Pancreas (tissue), 10 donors: ENCODE measurements around the gene ACP4. TPM values are rescaled to one million over a fixed set of nuclear protein-coding genes. Genes with fewer than 3 reads are reported as not detected.
A peak's percentile ranks its signal among the peaks of the same experiment; 100 is the strongest.
"Not testable (repeated sequence)": the region's sequence is repeated elsewhere in the genome, so short reads cannot be mapped to it uniquely, and the experiment has no call there.

ENCODE experiments used
- ATAC-seq, 4 donors: fragments of 200-7000 bp; cut with Tn5 transposase; one replicate each; pipeline versions ENCODE4 v1.8.0 to v1.9.1; 2020; ENCODE audit warnings: mild to moderate bottlenecking in 4 of 4, moderate library complexity in 4 of 4
- DNase-seq, 6 donors: peaks; one replicate each; pipeline ENCODE4 v3.0.0-alpha.2; 2020
- FAIRE-seq: peaks from 2 replicates; lab custom pipeline; 2012; peaks lifted over from hg19 to GRCh38; lab: Jason Lieb, UNC
- H3K27ac ChIP-seq, 4 donors: fragments of 200-600 bp; sonication (generic); 1 replicate in 3 of 4; 2 replicates in 1 of 4; pipeline versions ENCODE4 v1.5.0 to v1.8.0; 2020
- H3K27me3 ChIP-seq, 4 donors: fragments of 200-600 bp; one replicate each; pipeline ENCODE4 v1.8.0; 2021
- H3K36me3 ChIP-seq, 3 donors: fragments of 200-600 bp; sonication (generic) in 1 of 3; one replicate each; pipeline versions ENCODE4 v1.5.0 to v1.8.0; 2020 to 2021
- H3K4me1 ChIP-seq, 3 donors: fragments of 200-600 bp; one replicate each; pipeline ENCODE4 v1.8.0; 2021
- H3K4me3 ChIP-seq, 4 donors: fragments of 200-600 bp; sonication (generic) in 2 of 4; one replicate each; pipeline versions ENCODE4 v1.5.0 to v1.8.0; 2020 to 2021
- H3K9me3 ChIP-seq, 4 donors: fragments of 200-600 bp; one replicate each; pipeline ENCODE4 v1.8.0; 2021
- WGBS, 2 donors: extraction: QIAGEN DNeasy Blood & Tissue Kit; methylation state at CpG; one replicate each; pipeline ENCODE4 v1.1.7; 2013; 5-methylcytosine and 5-hydroxymethylcytosine counted together
- intact Hi-C, 3 donors: fragments of 100-400 bp; cut with DNase I; formaldehyde crosslinking; loops; one replicate each; pipeline versions ENCODE4 v1.11.1 to v1.14.2; 2022
- polyA plus RNA-seq, 2 donors: library from polyadenylated mRNA; stranded (reverse); fragments of 200-250 nt; gene quantifications; one replicate each; pipeline ENCODE4 v1.2.3, GENCODE V29; 2013
- total RNA-seq, 6 donors: library from RNA; stranded (reverse); fragmentation: NEBNext Ultra II Directional in 4 of 6; extraction: Animal tissue kit (Norgen Biotek cat#: 25700) in 4 of 6; gene quantifications; one replicate each; pipeline versions ENCODE4 v1.2.1 to v1.2.4, GENCODE V29; 2021 to 2023
- TF ChIP-seq, protein P1 (sequence below), 4 donors: fragments of 200-600 bp; sonication (generic) in 3 of 4; IDR thresholded peaks; one replicate each; pipeline versions ENCODE4 v1.5.0 to v1.8.0; 2021; ENCODE audit warnings: antibody characterized with exemption in 4 of 4
- donor health status: healthy with polysubstance abuse.
- donor health status: DM: no; HTN: no; CAD: no; lungs with moderate emphysema.
- donor health status: DM: no; HTN: no; CAD: no.
- donor health status: control.
- donor health status: control.
- donor health status: Bipolar disorder and iron deficiency.
- donor health status: DM: yes; HTN: yes; CAD: no.
- donor health status: DM: no; HTN: no; CAD: no.
- donor health status: DM: no; HTN: no; CAD: no.
- donor health status: DM: yes; HTN: yes; CAD: no.

Gene ACP4
- total and polyA plus RNA-seq, 8 donors = not detected

DNA sequence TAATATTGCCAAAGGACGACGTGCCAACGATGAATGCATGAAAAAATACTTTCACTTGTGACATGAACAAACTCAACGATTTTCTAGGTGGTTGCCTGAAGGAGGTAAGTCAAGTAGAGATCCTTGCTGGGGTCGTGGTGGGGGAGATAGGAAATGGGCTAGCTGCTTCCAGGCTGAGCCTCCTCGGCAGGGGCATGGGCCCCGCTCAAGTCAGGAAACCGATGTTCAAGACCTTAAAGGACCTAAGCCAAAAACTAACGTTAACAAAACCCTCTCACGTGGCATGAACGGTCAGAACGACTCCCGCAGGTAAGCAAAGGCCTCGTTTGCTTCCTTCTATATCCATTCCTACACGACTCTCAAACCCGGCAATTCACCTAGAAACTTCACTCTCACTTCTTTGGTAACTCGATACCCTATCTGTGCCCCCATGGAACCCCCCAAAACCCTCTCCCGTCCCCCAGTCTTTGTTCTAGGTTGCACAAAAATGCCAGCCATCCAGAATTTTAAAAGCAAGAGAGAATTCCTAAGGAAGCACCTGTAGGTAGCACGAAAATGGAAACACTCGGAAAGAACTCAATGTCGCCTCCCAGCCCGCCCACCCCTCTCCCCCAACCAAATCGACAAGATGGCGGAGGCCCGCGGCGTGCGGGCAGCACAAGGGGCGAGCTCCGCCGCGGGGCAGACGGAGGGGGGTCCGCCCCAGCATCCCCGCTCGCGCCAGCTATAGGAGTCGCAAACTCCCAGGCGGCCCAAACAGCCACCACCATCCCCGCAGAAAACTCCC lies 13.6 kb downstream of the ACP4 start:
- no peak for FAIRE-seq
- 0 to 1% methylated on average over 40 of the region's 40 CpGs for WGBS, 2 donors
- peaks cover 0 to 20% (median 6%) of the 10 kb centered on the region in 3 donors for H3K36me3 ChIP-seq
- intact Hi-C loops = no loop called here
- H3K9me3 ChIP-seq = no peaks in the 10 kb centered on the region
- no peaks in the 10 kb centered on the region for H3K27me3 ChIP-seq
- TF ChIP-seq, protein P1, sequence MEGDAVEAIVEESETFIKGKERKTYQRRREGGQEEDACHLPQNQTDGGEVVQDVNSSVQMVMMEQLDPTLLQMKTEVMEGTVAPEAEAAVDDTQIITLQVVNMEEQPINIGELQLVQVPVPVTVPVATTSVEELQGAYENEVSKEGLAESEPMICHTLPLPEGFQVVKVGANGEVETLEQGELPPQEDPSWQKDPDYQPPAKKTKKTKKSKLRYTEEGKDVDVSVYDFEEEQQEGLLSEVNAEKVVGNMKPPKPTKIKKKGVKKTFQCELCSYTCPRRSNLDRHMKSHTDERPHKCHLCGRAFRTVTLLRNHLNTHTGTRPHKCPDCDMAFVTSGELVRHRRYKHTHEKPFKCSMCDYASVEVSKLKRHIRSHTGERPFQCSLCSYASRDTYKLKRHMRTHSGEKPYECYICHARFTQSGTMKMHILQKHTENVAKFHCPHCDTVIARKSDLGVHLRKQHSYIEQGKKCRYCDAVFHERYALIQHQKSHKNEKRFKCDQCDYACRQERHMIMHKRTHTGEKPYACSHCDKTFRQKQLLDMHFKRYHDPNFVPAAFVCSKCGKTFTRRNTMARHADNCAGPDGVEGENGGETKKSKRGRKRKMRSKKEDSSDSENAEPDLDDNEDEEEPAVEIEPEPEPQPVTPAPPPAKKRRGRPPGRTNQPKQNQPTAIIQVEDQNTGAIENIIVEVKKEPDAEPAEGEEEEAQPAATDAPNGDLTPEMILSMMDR (IDR thresholded peaks at IDR 0.05) = no peak
- DNase-seq = peak in 1 of 6 donors; percentile 55
- H3K4me3 ChIP-seq = peak overlapping the region; percentile 69 to 95 (median 90)
- peak overlapping the region; percentile 96 to 100 (median 98) for H3K27ac ChIP-seq
- ATAC-seq = peak; percentile 6 to 24 (median 12)
- H3K4me1 ChIP-seq = peaks cover 0 to 16% (median 15%) of the 10 kb centered on the region in 3 donors

DNA sequence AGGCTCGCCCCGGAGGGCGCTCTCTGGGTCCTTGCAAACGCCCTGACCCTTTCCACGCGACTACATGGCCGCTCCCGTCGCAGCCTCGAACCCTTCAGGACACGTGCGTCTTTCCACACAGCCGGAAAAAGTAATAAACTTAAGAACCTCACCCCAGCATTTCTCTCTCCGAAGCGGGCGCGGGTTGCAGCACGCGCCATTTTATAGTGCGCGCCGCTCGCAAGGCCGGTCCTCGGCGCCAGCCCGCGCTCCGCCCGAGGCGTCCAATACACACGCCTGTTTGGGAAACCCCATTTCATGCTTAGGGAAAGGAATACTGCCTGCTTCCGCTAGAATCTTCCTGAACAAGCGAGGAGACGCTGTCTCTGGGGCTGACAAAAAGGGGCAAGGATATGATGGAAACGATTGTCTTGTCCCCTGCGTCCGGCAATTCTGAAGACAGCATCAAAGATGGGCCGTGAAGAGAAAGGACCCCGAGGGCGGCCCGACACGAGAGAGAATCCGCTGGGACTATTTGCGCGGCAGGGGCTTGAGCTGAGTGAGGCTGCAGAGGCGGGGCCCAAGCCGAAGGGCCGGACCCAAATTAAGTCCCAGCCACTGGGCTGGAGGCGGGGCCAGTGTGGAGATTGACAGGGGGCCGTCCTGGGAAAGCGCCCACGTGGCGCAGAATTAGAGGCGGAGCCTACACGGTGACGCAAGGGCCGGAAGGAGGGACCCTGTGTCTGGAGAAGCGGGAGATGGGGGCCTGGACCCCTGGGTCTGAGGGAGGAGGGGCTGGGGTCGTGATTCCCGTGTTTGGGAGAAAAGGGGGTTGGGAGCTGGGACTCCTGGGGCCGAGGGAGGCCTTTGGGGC lies 14.4 kb downstream of the ACP4 start:
- intact Hi-C loops = no loop called here
- H3K4me1 ChIP-seq = peaks cover 0 to 16% (median 15%) of the 10 kb centered on the region in 3 donors
- H3K36me3 ChIP-seq = peaks cover 0 to 15% (median 6%) of the 10 kb centered on the region in 3 donors
- peak overlapping the region; percentile 96 to 100 (median 98) for H3K27ac ChIP-seq
- H3K27me3 ChIP-seq = no peaks in the 10 kb centered on the region
- ATAC-seq = peak; percentile 98 to 99 (median 98)
- peak; percentile 96 to 100 (median 99) for DNase-seq
- H3K4me3 ChIP-seq = peak overlapping the region; percentile 69 to 95 (median 90)
- WGBS, 2 donors = 0 to 1% methylated on average over 61 to 62 of the region's 62 CpGs
- TF ChIP-seq, protein P1 (IDR thresholded peaks at IDR 0.05) = no peak
- no peaks in the 10 kb centered on the region for H3K9me3 ChIP-seq
- FAIRE-seq = peak; percentile 87

DNA sequence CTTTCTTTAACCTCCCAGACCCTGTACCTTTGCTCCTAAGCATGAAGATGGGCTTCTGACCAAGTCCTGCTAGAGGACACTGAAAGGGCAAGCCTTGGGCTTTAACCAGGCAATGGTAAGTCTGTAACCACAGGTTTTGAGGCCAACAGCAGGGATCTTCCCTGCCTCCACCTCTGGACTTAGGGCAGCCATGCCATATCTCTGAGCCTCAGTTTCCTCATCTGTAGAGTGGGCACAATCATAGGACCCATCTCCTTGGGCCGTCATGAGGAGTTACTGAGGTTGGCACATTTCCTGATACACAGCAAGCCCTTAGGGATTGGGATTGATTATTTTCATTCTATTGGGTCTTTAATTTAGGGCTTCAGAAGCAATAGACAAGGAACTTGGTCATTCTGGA lies 18.6 kb downstream of the ACP4 start:
- Histone ChIP-seq H3K4me1 (peaks cover 0 to 3% (median 0%) of the 10 kb centered on the region in 3 donors), H3K27ac (no peak overlapping the region), H3K9me3 (no peaks in the 10 kb centered on the region), H3K27me3 (no peaks in the 10 kb centered on the region), H3K4me3 (no peak overlapping the region), H3K36me3 (no peaks in the 10 kb centered on the region)
- 51 to 52% methylated on average over 1 of the region's 1 CpG for WGBS, 2 donors
- ATAC-seq (no peak), DNase-seq (no peak), FAIRE-seq (no peak)
- intact Hi-C loops = no loop called here
- TF ChIP-seq, protein P1 (IDR thresholded peaks at IDR 0.05) = no peak

DNA sequence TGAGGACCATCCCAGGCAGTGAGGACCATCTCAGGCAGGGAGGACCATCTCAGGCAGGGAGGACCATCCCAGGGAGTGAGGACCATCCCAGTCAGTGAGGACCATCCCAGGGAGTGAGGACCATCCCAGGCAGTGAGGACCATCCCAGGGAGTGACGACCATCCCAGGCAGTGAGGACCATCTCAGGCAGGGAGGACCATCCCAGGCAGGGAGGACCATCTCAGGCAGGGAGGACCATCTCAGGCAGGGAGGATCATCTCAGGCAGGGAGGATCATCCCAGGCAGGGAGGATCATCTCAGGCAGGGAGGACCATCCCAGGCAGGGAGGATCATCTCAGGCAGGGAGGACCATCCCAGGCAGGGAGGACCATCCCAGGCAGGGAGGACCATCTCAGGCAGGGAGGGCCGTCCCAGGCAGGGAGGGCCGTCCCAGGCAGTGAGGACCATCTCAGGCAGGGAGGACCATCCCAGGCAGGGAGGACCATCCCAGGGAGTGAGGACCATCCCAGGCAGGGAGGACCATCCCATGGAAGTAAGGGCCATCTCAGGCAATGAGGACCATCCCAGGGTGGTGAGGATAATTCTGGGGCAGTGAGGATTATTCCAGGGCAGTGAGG lies 21.5 kb downstream of the ACP4 start:
- H3K36me3 ChIP-seq, FAIRE-seq, ATAC-seq, intact Hi-C loops, H3K4me3 ChIP-seq, H3K9me3 ChIP-seq, H3K27me3 ChIP-seq, H3K4me1 ChIP-seq, H3K27ac ChIP-seq: not testable (repeated sequence)
- WGBS, 2 donors = 60 to 64% methylated on average over 2 to 3 of the region's 3 CpGs
- DNase-seq = peak in 1 of 6 donors; percentile 20

DNA sequence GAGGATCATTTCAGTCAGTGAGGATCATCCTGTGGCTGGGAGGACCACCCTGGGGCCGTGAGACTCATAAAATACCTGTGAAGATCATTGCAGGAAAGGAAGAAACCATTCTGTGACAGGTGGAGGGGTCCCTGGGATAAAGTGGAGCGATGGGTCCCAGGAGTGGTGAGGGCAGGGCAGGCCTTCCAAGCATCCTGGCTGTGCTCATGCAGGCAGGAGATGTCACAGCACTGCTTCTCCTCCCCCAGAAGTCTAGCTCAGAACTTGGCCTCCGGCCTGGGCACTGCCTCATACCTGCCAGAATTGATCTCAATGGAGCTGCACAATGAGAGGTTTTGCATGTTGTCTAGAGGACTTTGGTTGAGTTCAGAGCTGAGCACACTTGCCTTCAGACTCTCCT lies 22.3 kb downstream of the ACP4 start:
- no peaks in the 10 kb centered on the region for H3K36me3 ChIP-seq
- H3K27me3 ChIP-seq = no peaks in the 10 kb centered on the region
- intact Hi-C loops = no loop called here
- no peak overlapping the region for H3K27ac ChIP-seq
- H3K4me1 ChIP-seq = no peaks in the 10 kb centered on the region
- peak in 1 of 6 donors; percentile 34 for DNase-seq
- no peak for FAIRE-seq
- H3K9me3 ChIP-seq = no peaks in the 10 kb centered on the region
- H3K4me3 ChIP-seq = no peak overlapping the region
- WGBS, 2 donors = 58 to 71% methylated on average over 3 of the region's 3 CpGs
- TF ChIP-seq, protein P1 (IDR thresholded peaks at IDR 0.05) = no peak
- ATAC-seq = no peak
